WERI-Rb-1 (cell line): ENCODE measurements around the gene GZMM.

Experiments used
- DNase-seq: peaks from one replicate; pipeline ENCODE4 v3.0.0-alpha.2; 2020
- H3K27ac ChIP-seq: fragments of 250-450 bp; sonication (Bioruptor Pico); 2 replicates; pipeline ENCODE4 v1.5.1; 2020; ENCODE audit warnings: mild to moderate bottlenecking, moderate library complexity
- H3K27me3 ChIP-seq: fragments of 250-450 bp; sonication (Bioruptor Pico); 2 replicates; pipeline ENCODE4 v1.5.1; 2021; ENCODE audit warnings: mild to moderate bottlenecking, low read depth, moderate library complexity; ENCODE audit not compliant: insufficient read depth, severe bottlenecking
- H3K36me3 ChIP-seq: fragments of 250-450 bp; sonication (Bioruptor Pico); 2 replicates; pipeline ENCODE4 v1.5.1; 2020; ENCODE audit warnings: mild to moderate bottlenecking, moderate library complexity
- H3K4me3 ChIP-seq: 2 replicates; pipeline ENCODE4 v1.5.1; 2011; ENCODE audit warnings: low read depth, mild to moderate bottlenecking, control low read depth, low read length
- H3K9me3 ChIP-seq: fragments of 250-450 bp; sonication (Bioruptor Pico); 2 replicates; pipeline ENCODE4 v1.5.1; 2021; ENCODE audit warnings: mild to moderate bottlenecking, moderate library complexity; ENCODE audit not compliant: severe bottlenecking
- CTCF ChIP-seq: IDR thresholded peaks from 2 replicates; pipeline ENCODE4 v1.5.1; 2011; ENCODE audit warnings: low read depth, mild to moderate bottlenecking, control low read depth, inconsistent platforms, low read length

Gene GZMM

GRCh38 chr19:585551-586110, 41.8 kb downstream of the GZMM start:
- Histone ChIP-seq H3K27ac (no peak overlapping the region), H3K9me3 (no peaks in the 10 kb centered on the region), H3K27me3 (peaks cover 12% of the 10 kb centered on the region), H3K36me3 (peaks cover 24% of the 10 kb centered on the region), H3K4me3 (no peak overlapping the region)
- TF ChIP-seq CTCF: no peak
- DNase-seq: no peak

- H3K4me3 ChIP-seq: no peak overlapping the region
- H3K27ac ChIP-seq: no peak overlapping the region
- peaks cover 30% of the 10 kb centered on the region for H3K27me3 ChIP-seq
- H3K9me3 ChIP-seq: no peaks in the 10 kb centered on the region
- H3K36me3 ChIP-seq: peaks cover 8% of the 10 kb centered on the region; the same call in 1 of the 2 replicates
- peak; percentile 88 for DNase-seq
- TF ChIP-seq CTCF: peak; percentile 89
Observed at GRCh38 chr19:588093-588740, 44.4 kb downstream of the GZMM start.

- Histone ChIP-seq H3K36me3 (peaks cover under 1% of the 10 kb centered on the region; the same call in 1 of the 2 replicates), H3K4me3 (peak overlapping the region; percentile 30), H3K27me3 (peaks cover 38% of the 10 kb centered on the region), H3K27ac (no peak overlapping the region), H3K9me3 (no peaks in the 10 kb centered on the region)
- peak; percentile 50 for TF ChIP-seq CTCF
- DNase-seq: peak; percentile 75
Observed at GRCh38 chr19:588741-589692, 45.2 kb downstream of the GZMM start.

GRCh38 chr19:589693-590395, 46.0 kb downstream of the GZMM start, which contains the start of gene HCN2:
Gene HCN2, plus strand, starts transcription at chr19:589881. Its CDS starts 65 bp downstream, at chr19:589946.
- Histone ChIP-seq H3K9me3 (no peaks in the 10 kb centered on the region), H3K36me3 (no peaks in the 10 kb centered on the region), H3K4me3 (peak within 1 kb of the TSS; percentile 30), H3K27me3 (peaks cover 46% of the 10 kb centered on the region), H3K27ac (no peak within 1 kb of the TSS)
- DNase-seq: no peak
- no peak for TF ChIP-seq CTCF

GRCh38 chr19:590396-590745, 46.5 kb downstream of the GZMM start:
- Histone ChIP-seq H3K4me3 (peak overlapping the region; percentile 30), H3K27me3 (peaks cover 51% of the 10 kb centered on the region), H3K27ac (no peak overlapping the region), H3K9me3 (no peaks in the 10 kb centered on the region), H3K36me3 (no peaks in the 10 kb centered on the region)
- no peak for TF ChIP-seq CTCF
- no peak for DNase-seq
